H9 (cell line): ENCODE measurements around the gene CCL26. TPM values are rescaled to one million over a fixed set of nuclear protein-coding genes. Genes with fewer than 3 reads are reported as not detected.

Experiments
- DNase-seq: peaks from one replicate; pipeline ENCODE4 v3.0.0-alpha.2; 2017
- H2AFZ ChIP-seq: one replicate; pipeline ENCODE4 v1.6.1; 2013; ENCODE audit warnings: mild to moderate bottlenecking, low read length, control low read depth, moderate library complexity
- H2AK5ac ChIP-seq: 2 replicates; pipeline ENCODE4 v1.6.1; 2013; ENCODE audit warnings: low read length, control low read depth, mixed read lengths; ENCODE audit not compliant: insufficient read length
- H2BK120ac ChIP-seq: one replicate; pipeline ENCODE4 v1.6.1; 2013; ENCODE audit warnings: low read depth, mild to moderate bottlenecking, low read length, control low read depth, inconsistent platforms; ENCODE audit not compliant: poor library complexity, severe bottlenecking
- H2BK12ac ChIP-seq: 2 replicates; pipeline ENCODE4 v1.6.1; 2013; ENCODE audit warnings: low read length, control low read depth, mixed read lengths, low read depth; ENCODE audit not compliant: insufficient read length
- H2BK15ac ChIP-seq: 2 replicates; pipeline ENCODE4 v1.6.1; 2013; ENCODE audit warnings: low read depth, low read length, control low read depth
- H2BK20ac ChIP-seq: one replicate; pipeline ENCODE4 v1.6.1; 2013; ENCODE audit warnings: low read depth, mild to moderate bottlenecking, low read length, control low read depth, inconsistent platforms; ENCODE audit not compliant: poor library complexity, severe bottlenecking
- H2BK5ac ChIP-seq: 2 replicates; pipeline ENCODE4 v1.6.1; 2013; ENCODE audit warnings: low read length, control low read depth, mixed read lengths; ENCODE audit not compliant: insufficient read length
- H3K14ac ChIP-seq: 2 replicates; pipeline ENCODE4 v1.6.1; 2013; ENCODE audit warnings: low read length, control low read depth; ENCODE audit not compliant: insufficient read depth
- H3K18ac ChIP-seq: 2 replicates; pipeline ENCODE4 v1.6.1; 2013; ENCODE audit warnings: low read depth, mild to moderate bottlenecking, mixed read lengths, low read length, control low read depth; ENCODE audit not compliant: insufficient read length
- H3K23ac ChIP-seq: 2 replicates; pipeline ENCODE4 v1.6.1; 2013; ENCODE audit warnings: low read length, control low read depth, mixed read lengths, low read depth; ENCODE audit not compliant: insufficient read length
- H3K23me2 ChIP-seq: 2 replicates; pipeline ENCODE4 v1.6.1; 2013; ENCODE audit warnings: low read depth, mild to moderate bottlenecking, mixed read lengths, low read length, control low read depth; ENCODE audit not compliant: insufficient read length, poor library complexity, severe bottlenecking
- H3K27ac ChIP-seq: 2 replicates; pipeline ENCODE4 v1.5.1; 2013; ENCODE audit warnings: low read length, control low read depth, mixed read lengths, low read depth; ENCODE audit not compliant: insufficient read length
- H3K27me3 ChIP-seq: 2 replicates; pipeline ENCODE4 v1.6.1; 2013; ENCODE audit warnings: low read length, control low read depth, inconsistent platforms; ENCODE audit not compliant: insufficient read depth
- H3K4ac ChIP-seq: 2 replicates; pipeline ENCODE4 v1.6.1; 2013; ENCODE audit warnings: low read depth, mild to moderate bottlenecking, control low read depth, inconsistent platforms, low read length, moderate library complexity
- H3K4me1 ChIP-seq: 2 replicates; pipeline ENCODE4 v1.6.1; 2013; ENCODE audit warnings: low read length, control low read depth, inconsistent platforms; ENCODE audit not compliant: insufficient read depth
- H3K4me2 ChIP-seq: 2 replicates; pipeline ENCODE4 v1.6.1; 2013; ENCODE audit warnings: low read length, control low read depth, mixed read lengths; ENCODE audit not compliant: insufficient read length, insufficient read depth
- H3K56ac ChIP-seq: 2 replicates; pipeline ENCODE4 v1.6.1; 2013; ENCODE audit warnings: low read depth, mild to moderate bottlenecking, mixed read lengths, low read length, control low read depth; ENCODE audit not compliant: insufficient read length
- H3K79me1 ChIP-seq: 2 replicates; pipeline ENCODE4 v1.6.1; 2013; ENCODE audit warnings: low read depth, mild to moderate bottlenecking, moderate library complexity, low read length, control low read depth, inconsistent platforms; ENCODE audit not compliant: insufficient read depth, poor library complexity, severe bottlenecking
- H3K79me2 ChIP-seq: 2 replicates; pipeline ENCODE4 v1.6.1; 2013; ENCODE audit warnings: low read length, control low read depth, inconsistent platforms; ENCODE audit not compliant: insufficient read depth
- H3K9ac ChIP-seq: 2 replicates; pipeline ENCODE4 v1.6.1; 2013; ENCODE audit warnings: low read length, control low read depth, mixed read lengths; ENCODE audit not compliant: insufficient read length; ENCODE audit errors: extremely low read depth
- H3K9me3 ChIP-seq: one replicate; pipeline ENCODE4 v1.6.1; 2013; ENCODE audit warnings: low read depth, low read length, inconsistent platforms; ENCODE audit not compliant: control insufficient read depth
- H3T11ph ChIP-seq: one replicate; pipeline ENCODE4 v1.6.1; 2013; ENCODE audit warnings: mild to moderate bottlenecking, low read length, control low read depth, inconsistent platforms
- H4K20me1 ChIP-seq: one replicate; pipeline ENCODE4 v1.6.1; 2013; ENCODE audit not compliant: control insufficient read depth, insufficient read length, insufficient read depth
- H4K5ac ChIP-seq: 2 replicates; pipeline ENCODE4 v1.6.1; 2013; ENCODE audit warnings: low read depth, mild to moderate bottlenecking, mixed read lengths, low read length, control low read depth; ENCODE audit not compliant: insufficient read length
- H4K8ac ChIP-seq: replicated peaks from 2 replicates; pipeline ENCODE4 v1.6.1; 2013; ENCODE audit warnings: low read length, control low read depth, mixed read lengths, low read depth; ENCODE audit not compliant: insufficient read length
- H4K91ac ChIP-seq: 2 replicates; pipeline ENCODE4 v1.6.1; 2013; ENCODE audit warnings: low read depth, mild to moderate bottlenecking, moderate library complexity, mixed read lengths, low read length, control low read depth; ENCODE audit not compliant: insufficient read length
- H3K27ac Mint-ChIP-seq, 3 experiments: 2 replicates in 2 of 3; 3 replicates in 1 of 3; pipeline ENCODE4 v1.8.0; 2020 to 2021; ENCODE audit warnings: mixed read lengths in 3 of 3, mild to moderate bottlenecking in 1 of 3, moderate library complexity in 1 of 3
- H3K27me3 Mint-ChIP-seq: 2 replicates; pipeline ENCODE4 v1.8.0; 2021; ENCODE audit warnings: low read depth, mild to moderate bottlenecking, moderate library complexity, mixed read lengths
- H3K36me3 Mint-ChIP-seq, 3 experiments: 2 replicates in 2 of 3; 3 replicates in 1 of 3; pipeline ENCODE4 v1.8.0; 2020 to 2021; ENCODE audit warnings: low read depth in 3 of 3, mixed read lengths in 3 of 3; ENCODE audit not compliant: insufficient read depth in 1 of 3
- H3K4me1 Mint-ChIP-seq, 2 experiments: 2 replicates each; pipeline ENCODE4 v1.8.0; 2020; ENCODE audit warnings: mixed read lengths in 2 of 2
- H3K4me3 Mint-ChIP-seq, 2 experiments: 2 replicates in 1 of 2; 3 replicates in 1 of 2; pipeline ENCODE4 v1.8.0; 2020 to 2021; ENCODE audit warnings: mild to moderate bottlenecking in 2 of 2, mixed read lengths in 2 of 2, moderate library complexity in 1 of 2
- H3K9me3 Mint-ChIP-seq, 2 experiments: 2 replicates in 1 of 2; 3 replicates in 1 of 2; pipeline ENCODE4 v1.8.0; 2020; ENCODE audit warnings: mild to moderate bottlenecking in 2 of 2, mixed read lengths in 2 of 2, moderate library complexity in 1 of 2
- WGBS: extraction: QIAGEN DNeasy Blood & Tissue Kit; methylation state at CpG from one replicate; pipeline ENCODE4 v1.1.7; 2013; ENCODE audit warnings: missing lambda C conversion rate, low lambda C conversion rate, mixed read lengths; ENCODE audit not compliant: insufficient read length; ENCODE audit errors: extremely low coverage; 5-methylcytosine and 5-hydroxymethylcytosine counted together
- total RNA-seq: library from RNA; stranded (reverse); gene quantifications from 2 replicates; pipeline ENCODE4 v1.2.1, GENCODE V29; 2021
- TF ChIP-seq, protein P1 (sequence below): fragments of 200-600 bp; sonication (generic); conservative IDR thresholded peaks from 3 replicates; pipeline ENCODE4 v1.8.0; 2021; ENCODE audit warnings: antibody characterized with exemption, mild to moderate bottlenecking

CCL26 gene
- total RNA-seq, 1 experiment from 2014 or later, result 9.3 TPM

GRCh38 chr7:75820688-75821087, 48.7 kb upstream of the CCL26 start:
- Mint-ChIP-seq H3K27me3 (peaks cover 34% of the 10 kb centered on the region), H3K4me3 (no peak overlapping the region), H3K36me3 (no peaks in the 10 kb centered on the region), H3K4me1 (no peaks in the 10 kb centered on the region), H3K9me3 (no peaks in the 10 kb centered on the region; a peak in 1 of 5 replicates), H3K27ac (no peak overlapping the region; a peak in 1 of 7 replicates)
- Histone ChIP-seq H3K4me1 (no peaks in the 10 kb centered on the region), H3K23ac (no peak overlapping the region), H2BK15ac (no peak overlapping the region), H3K56ac (no peak overlapping the region), H3K9ac (no peak overlapping the region), H3K27ac (no peak overlapping the region), H4K5ac (no peak overlapping the region), H3K18ac (no peak overlapping the region), H2BK12ac (no peak overlapping the region), H3K79me2 (no peaks in the 10 kb centered on the region), H2AFZ (no peak overlapping the region), H3T11ph (no peak overlapping the region), H3K23me2 (no peaks in the 10 kb centered on the region), H3K9me3 (no peaks in the 10 kb centered on the region), H2AK5ac (no peak overlapping the region), H2BK120ac (no peak overlapping the region), H4K20me1 (no peaks in the 10 kb centered on the region), H3K27me3 (peaks cover 2% of the 10 kb centered on the region; the same call in 1 of the 2 replicates), H3K14ac (no peak overlapping the region), H3K79me1 (no peaks in the 10 kb centered on the region), H2BK5ac (no peak overlapping the region), H4K91ac (no peak overlapping the region), H4K8ac (no peak overlapping the region), H3K4ac (no peak overlapping the region), H2BK20ac (no peak overlapping the region), H3K4me2 (no peak overlapping the region)
- TF ChIP-seq, protein P1, sequence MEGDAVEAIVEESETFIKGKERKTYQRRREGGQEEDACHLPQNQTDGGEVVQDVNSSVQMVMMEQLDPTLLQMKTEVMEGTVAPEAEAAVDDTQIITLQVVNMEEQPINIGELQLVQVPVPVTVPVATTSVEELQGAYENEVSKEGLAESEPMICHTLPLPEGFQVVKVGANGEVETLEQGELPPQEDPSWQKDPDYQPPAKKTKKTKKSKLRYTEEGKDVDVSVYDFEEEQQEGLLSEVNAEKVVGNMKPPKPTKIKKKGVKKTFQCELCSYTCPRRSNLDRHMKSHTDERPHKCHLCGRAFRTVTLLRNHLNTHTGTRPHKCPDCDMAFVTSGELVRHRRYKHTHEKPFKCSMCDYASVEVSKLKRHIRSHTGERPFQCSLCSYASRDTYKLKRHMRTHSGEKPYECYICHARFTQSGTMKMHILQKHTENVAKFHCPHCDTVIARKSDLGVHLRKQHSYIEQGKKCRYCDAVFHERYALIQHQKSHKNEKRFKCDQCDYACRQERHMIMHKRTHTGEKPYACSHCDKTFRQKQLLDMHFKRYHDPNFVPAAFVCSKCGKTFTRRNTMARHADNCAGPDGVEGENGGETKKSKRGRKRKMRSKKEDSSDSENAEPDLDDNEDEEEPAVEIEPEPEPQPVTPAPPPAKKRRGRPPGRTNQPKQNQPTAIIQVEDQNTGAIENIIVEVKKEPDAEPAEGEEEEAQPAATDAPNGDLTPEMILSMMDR, result no peak
- WGBS, result 100% methylated on average over 1 of the region's 1 CpG
- no peak for DNase-seq
